Heart left ventricle (tissue), 13 donors: ENCODE measurements around the gene FOXJ3.

Experiments
- CTCF ChIP-seq, 12 donors: fragments of 200-600 bp; sonication (generic) in 4 of 12; IDR thresholded peaks; one replicate each; pipeline versions ENCODE4 v1.5.0 to v1.8.0; 2018 to 2022; ENCODE audit warnings: antibody characterized with exemption in 12 of 12, mild to moderate bottlenecking in 5 of 12
- POLR2A ChIP-seq, 2 donors: fragments of 450-650 bp; IDR thresholded peaks; one replicate each; pipeline ENCODE4 v1.6.1; 2017; ENCODE audit warnings: antibody characterized with exemption in 2 of 2, mild to moderate bottlenecking in 2 of 2, moderate library complexity in 2 of 2
- donor health status: ischemic (EF 13 %, LVEDD 7.1; RV severe dilation, severe dysfunction).
- donor health status: DM: no; HTN: yes; CAD: no.
- donor health status: DM: no; HTN: no; CAD: no.
- donor health status: ischemic (EF 25% LVEDD 6.9; RV normal size, moderate dysfunction).
- donor health status: ischemic (EF 25% LVEDD 5.7; RV mildly dilated, moderate dysfunction).
- donor health status: ischemic (EF 35%, LVEDD 5.7; RV mildly dilated, moderate dysfunction).
- donor health status: nonischemic (EF 11% LVEDD 7.7; RV severe dilation, severe dysfunction).
- donor health status: DM: yes; HTN: yes; CAD: no.
- donor health status: PGD.
- donor health status: ischemic (EF 29% LVEDD 5.4; RV normal size, mild dysfunction).
- donor health status: nonischemic (EF 23%, LVEDD 6.1; RV moderate dilation, normal function).

GRCh38 chr1:42239041-42239440, 96.0 kb downstream of the FOXJ3 start:
- TF ChIP-seq CTCF (IDR thresholded peaks at IDR 0.05): no peak
- no peak for TF ChIP-seq POLR2A (IDR thresholded peaks at IDR 0.05)
